A673 (cell line): ENCODE measurements around the gene EPB41L4B. TPM values are rescaled to one million over a fixed set of nuclear protein-coding genes. Genes with fewer than 3 reads are reported as not detected.

Experiments used
- BruUV-seq: library from RNA; stranded (reverse); fragments of 400-500 nt; replicated peaks from 2 replicates; lab custom pipeline; 2021; lab: Mats Ljungman, UMichigan
- CTCF ChIA-PET: fragments of 300-600 bp; sonication (Branson Sonifier 250); formaldehyde crosslinking; loops from one replicate; lab custom pipeline; 2022; ENCODE audit warnings: antibody characterized with exemption; lab: Charles Lee
- POLR2A ChIA-PET: fragments of 300-600 bp; sonication (Branson Sonifier 250); formaldehyde crosslinking; loops from one replicate; lab custom pipeline; 2022; ENCODE audit warnings: antibody characterized with exemption; ENCODE audit not compliant: low non-redundant PET; lab: Charles Lee
- DNase-seq: peaks from one replicate; pipeline ENCODE4 v3.0.0-alpha.2; 2015; ENCODE audit warnings: low spot score
- H3K27ac ChIP-seq: fragments of 200-600 bp; sonication (generic); 2 replicates; pipeline ENCODE4 v1.5.1; 2016; ENCODE audit warnings: mixed run types, low read depth, mild to moderate bottlenecking, mixed read lengths, antibody characterized with exemption, low read length; ENCODE audit not compliant: poor library complexity, severe bottlenecking
- H3K27me3 ChIP-seq: fragments of 200-600 bp; sonication (generic); replicated peaks from 2 replicates; pipeline ENCODE4 v1.6.1; 2017; ENCODE audit warnings: mixed run types, low read depth, mild to moderate bottlenecking, mixed read lengths, antibody characterized with exemption, low read length; ENCODE audit not compliant: insufficient read depth, poor library complexity
- H3K36me3 ChIP-seq: fragments of 200-600 bp; sonication (generic); 2 replicates; pipeline ENCODE4 v1.6.1; 2016; ENCODE audit warnings: mixed run types, mild to moderate bottlenecking, mixed read lengths, antibody characterized with exemption, low read length; ENCODE audit not compliant: insufficient read depth, poor library complexity, severe bottlenecking
- H3K4me1 ChIP-seq: fragments of 200-600 bp; sonication (generic); 2 replicates; pipeline ENCODE4 v1.6.1; 2017; ENCODE audit warnings: mixed run types, mild to moderate bottlenecking, mixed read lengths, antibody characterized with exemption, low read length; ENCODE audit not compliant: insufficient read depth, poor library complexity, severe bottlenecking
- H3K4me3 ChIP-seq: fragments of 200-600 bp; sonication (generic); 2 replicates; pipeline ENCODE4 v1.5.1; 2016; ENCODE audit warnings: low read depth, mixed run types, mild to moderate bottlenecking, mixed read lengths, low read length; ENCODE audit not compliant: poor library complexity, severe bottlenecking
- H3K9me3 ChIP-seq: fragments of 200-600 bp; sonication (generic); 2 replicates; pipeline ENCODE4 v1.6.1; 2016; ENCODE audit warnings: mixed run types, low read depth, mild to moderate bottlenecking, mixed read lengths, antibody characterized with exemption, low read length; ENCODE audit not compliant: poor library complexity, severe bottlenecking
- CTCF ChIP-seq: fragments of 300-800, 200-600 bp; sonication (generic); conservative IDR thresholded peaks from 2 replicates; pipeline ENCODE4 v1.5.1; 2017; ENCODE audit warnings: low read depth, mild to moderate bottlenecking, antibody characterized with exemption, low read length, moderate library complexity, mixed read lengths
- EZH2 ChIP-seq: fragments of 200-600 bp; sonication (generic); IDR thresholded peaks from 2 replicates; pipeline ENCODE4 v1.6.1; 2017; ENCODE audit warnings: borderline replicate concordance, low read depth, mild to moderate bottlenecking, mixed read lengths, antibody characterized with exemption, low read length; ENCODE audit not compliant: poor library complexity, severe bottlenecking
- intact Hi-C: fragments of 100-400 bp; cut with micrococcal nuclease; formaldehyde crosslinking; loops from one replicate; pipeline ENCODE4 v1.10.0; 2022; ENCODE audit not compliant: unreplicated experiment
- total RNA-seq: library from RNA; stranded (reverse); gene quantifications from 2 replicates; pipeline ENCODE4 v1.2.3, GENCODE V29; 2021

Gene EPB41L4B
- total RNA-seq, 1 experiment from 2014 or later = not detected

DNA sequence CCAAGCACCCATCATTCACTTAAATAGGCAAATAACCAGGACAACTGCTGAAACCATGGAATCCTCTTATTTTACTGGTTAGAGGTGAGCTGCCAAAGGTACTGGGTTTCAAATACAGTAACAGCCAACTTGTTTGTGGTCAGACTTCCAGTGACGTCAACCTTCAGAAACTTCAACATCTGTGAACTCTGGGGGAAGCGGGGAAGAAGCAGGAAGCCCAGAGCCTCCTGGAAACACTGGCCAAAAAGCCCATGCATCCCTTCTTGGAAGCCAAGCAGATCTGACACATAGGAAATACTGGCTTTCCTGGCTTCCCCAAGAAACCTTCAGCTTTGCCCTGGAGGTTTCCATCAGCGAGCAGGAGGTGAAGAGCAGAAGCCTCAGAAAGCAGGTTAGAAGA is 148.9 kb downstream of the EPB41L4B start:
- H3K9me3 ChIP-seq = no peaks in the 10 kb centered on the region
- H3K27me3 ChIP-seq = peaks cover 17% of the 10 kb centered on the region
- no peak for DNase-seq
- ChIA-PET CTCF (no interaction called here), POLR2A (interaction anchor here (0.7 kb wide), 1 partner anchor 355 kb away, joined by 3 read pairs; no protein-coding TSS in a partner anchor)
- H3K27ac ChIP-seq = no peak overlapping the region
- intact Hi-C loops = no loop called here
- H3K4me3 ChIP-seq = no peak overlapping the region
- H3K36me3 ChIP-seq = no peaks in the 10 kb centered on the region
- TF ChIP-seq EZH2 = no peak
- TF ChIP-seq CTCF = no peak
- no TSS peak for BruUV-seq
- H3K4me1 ChIP-seq = no peaks in the 10 kb centered on the region

DNA sequence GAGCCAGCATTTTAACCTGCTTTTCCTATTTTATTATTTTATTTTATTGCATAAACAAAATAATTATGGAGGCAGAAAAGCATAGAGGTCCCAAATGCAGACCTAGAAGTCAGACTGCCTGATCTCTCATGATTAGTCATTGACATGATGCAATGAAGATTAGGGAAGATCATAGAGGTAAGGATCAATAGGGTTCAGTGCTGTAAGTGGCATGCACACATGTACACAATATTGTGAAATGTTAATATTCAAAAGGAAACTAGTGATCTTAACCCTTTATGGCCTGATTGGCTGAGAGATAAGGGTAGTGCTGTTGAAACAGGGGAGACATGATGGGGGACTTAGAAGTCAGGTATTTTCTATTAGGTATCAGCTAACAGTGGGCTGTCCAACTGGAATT is 152.7 kb downstream of the EPB41L4B start:
- H3K27me3 ChIP-seq = peaks cover 43% of the 10 kb centered on the region
- no peaks in the 10 kb centered on the region for H3K9me3 ChIP-seq
- H3K4me1 ChIP-seq = no peaks in the 10 kb centered on the region
- ChIA-PET POLR2A (no interaction called here), CTCF (no interaction called here)
- H3K36me3 ChIP-seq = no peaks in the 10 kb centered on the region
- TF ChIP-seq EZH2 (no peak), CTCF (no peak)
- no peak overlapping the region for H3K27ac ChIP-seq
- DNase-seq = no peak
- no TSS peak for BruUV-seq
- no peak overlapping the region for H3K4me3 ChIP-seq
- intact Hi-C loops = no loop called here

DNA sequence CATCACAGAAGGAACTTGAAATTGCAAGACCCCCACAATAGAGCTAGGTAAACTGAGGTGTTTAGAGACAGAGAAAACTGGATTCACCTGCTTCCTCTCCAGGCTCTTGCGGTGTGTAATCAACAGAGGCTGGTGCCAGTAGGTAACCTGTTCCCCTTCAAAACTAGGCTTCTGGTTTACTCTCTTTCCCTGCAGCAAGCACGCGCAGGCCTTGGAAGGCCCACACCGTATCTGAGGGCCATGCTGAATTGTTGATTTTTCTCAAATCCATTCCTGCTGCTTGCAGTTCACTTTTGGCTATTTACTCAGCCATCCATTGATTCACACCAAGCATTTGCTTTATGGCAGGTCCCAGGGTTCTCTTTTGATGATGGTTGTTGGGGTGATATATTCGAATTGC is 153.1 kb downstream of the EPB41L4B start:
- Histone ChIP-seq H3K36me3 (no peaks in the 10 kb centered on the region), H3K9me3 (no peaks in the 10 kb centered on the region), H3K4me1 (no peaks in the 10 kb centered on the region), H3K4me3 (no peak overlapping the region), H3K27me3 (peaks cover 48% of the 10 kb centered on the region), H3K27ac (no peak overlapping the region)
- no TSS peak for BruUV-seq
- no peak for TF ChIP-seq CTCF
- TF ChIP-seq EZH2 = no peak
- POLR2A ChIA-PET = no interaction called here
- DNase-seq = no peak
- intact Hi-C loops = no loop called here
- CTCF ChIA-PET = no interaction called here
